Measurements from ENCODE around the gene PIK3R5. TPM values are rescaled to one million over a fixed set of nuclear protein-coding genes. Genes with fewer than 3 reads are reported as not detected.

The PIK3R5 gene
- total and polyA plus RNA-seq, 2 donors from 2014 or later, result 0.45 to 19.1 TPM

GRCh38 chr17:8955021-8955959 is 10.2 kb downstream of the PIK3R5 start:
- Histone ChIP-seq H3K4me1 (ENCODE audit: control insufficient read depth in 2 of 3, insufficient read depth in 2 of 3, low read depth in 1 of 3, low read length in 3 of 3) (no peaks in the 10 kb centered on the region), H3K36me3 (ENCODE audit: control insufficient read depth in 2 of 3, insufficient read depth in 3 of 3, low read length in 3 of 3) (no peaks in the 10 kb centered on the region), H3K27me3 (ENCODE audit: control insufficient read depth, insufficient read depth, low read length) (no peaks in the 10 kb centered on the region), H3K9ac (ENCODE audit: low read length in 3 of 3) (no peak overlapping the region), H3K27ac (ENCODE audit: low read depth in 2 of 2, low read length in 2 of 2) (no peak overlapping the region), H3K9me3 (ENCODE audit: control insufficient read depth in 2 of 3, insufficient read depth in 1 of 3, low read length in 3 of 3) (no peaks in the 10 kb centered on the region), H3K4me3 (ENCODE audit: low read length in 3 of 3) (no peak overlapping the region)
- FAIRE-seq, result no peak
- TF ChIP-seq, protein P1, sequence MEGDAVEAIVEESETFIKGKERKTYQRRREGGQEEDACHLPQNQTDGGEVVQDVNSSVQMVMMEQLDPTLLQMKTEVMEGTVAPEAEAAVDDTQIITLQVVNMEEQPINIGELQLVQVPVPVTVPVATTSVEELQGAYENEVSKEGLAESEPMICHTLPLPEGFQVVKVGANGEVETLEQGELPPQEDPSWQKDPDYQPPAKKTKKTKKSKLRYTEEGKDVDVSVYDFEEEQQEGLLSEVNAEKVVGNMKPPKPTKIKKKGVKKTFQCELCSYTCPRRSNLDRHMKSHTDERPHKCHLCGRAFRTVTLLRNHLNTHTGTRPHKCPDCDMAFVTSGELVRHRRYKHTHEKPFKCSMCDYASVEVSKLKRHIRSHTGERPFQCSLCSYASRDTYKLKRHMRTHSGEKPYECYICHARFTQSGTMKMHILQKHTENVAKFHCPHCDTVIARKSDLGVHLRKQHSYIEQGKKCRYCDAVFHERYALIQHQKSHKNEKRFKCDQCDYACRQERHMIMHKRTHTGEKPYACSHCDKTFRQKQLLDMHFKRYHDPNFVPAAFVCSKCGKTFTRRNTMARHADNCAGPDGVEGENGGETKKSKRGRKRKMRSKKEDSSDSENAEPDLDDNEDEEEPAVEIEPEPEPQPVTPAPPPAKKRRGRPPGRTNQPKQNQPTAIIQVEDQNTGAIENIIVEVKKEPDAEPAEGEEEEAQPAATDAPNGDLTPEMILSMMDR (IDR thresholded peaks at IDR 0.05; ENCODE audit: borderline replicate concordance, extremely low read depth, insufficient read depth), result no peak
- DNase-seq, result peak in 1 of 5 donors; percentile 12
- intact Hi-C loops (cut with DNase I), result no loop called here

GRCh38 chr17:8954339-8954738 is 11.2 kb downstream of the PIK3R5 start:
- DNase-seq, result peak in 1 of 5 donors; percentile 16
- Histone ChIP-seq H3K4me3 (ENCODE audit: low read length in 3 of 3) (no peak overlapping the region), H3K27ac (ENCODE audit: low read depth in 2 of 2, low read length in 2 of 2) (no peak overlapping the region), H3K4me1 (ENCODE audit: control insufficient read depth in 2 of 3, insufficient read depth in 2 of 3, low read depth in 1 of 3, low read length in 3 of 3) (no peaks in the 10 kb centered on the region), H3K9me3 (ENCODE audit: control insufficient read depth in 2 of 3, insufficient read depth in 1 of 3, low read length in 3 of 3) (no peaks in the 10 kb centered on the region), H3K36me3 (ENCODE audit: control insufficient read depth in 2 of 3, insufficient read depth in 3 of 3, low read length in 3 of 3) (no peaks in the 10 kb centered on the region), H3K9ac (ENCODE audit: low read length in 3 of 3) (no peak overlapping the region), H3K27me3 (ENCODE audit: control insufficient read depth, insufficient read depth, low read length) (no peaks in the 10 kb centered on the region)
- TF ChIP-seq, protein P1 (IDR thresholded peaks at IDR 0.05; ENCODE audit: borderline replicate concordance, extremely low read depth, insufficient read depth), result no peak
- no peak for FAIRE-seq
- intact Hi-C loops (cut with DNase I), result no loop called here

DNA sequence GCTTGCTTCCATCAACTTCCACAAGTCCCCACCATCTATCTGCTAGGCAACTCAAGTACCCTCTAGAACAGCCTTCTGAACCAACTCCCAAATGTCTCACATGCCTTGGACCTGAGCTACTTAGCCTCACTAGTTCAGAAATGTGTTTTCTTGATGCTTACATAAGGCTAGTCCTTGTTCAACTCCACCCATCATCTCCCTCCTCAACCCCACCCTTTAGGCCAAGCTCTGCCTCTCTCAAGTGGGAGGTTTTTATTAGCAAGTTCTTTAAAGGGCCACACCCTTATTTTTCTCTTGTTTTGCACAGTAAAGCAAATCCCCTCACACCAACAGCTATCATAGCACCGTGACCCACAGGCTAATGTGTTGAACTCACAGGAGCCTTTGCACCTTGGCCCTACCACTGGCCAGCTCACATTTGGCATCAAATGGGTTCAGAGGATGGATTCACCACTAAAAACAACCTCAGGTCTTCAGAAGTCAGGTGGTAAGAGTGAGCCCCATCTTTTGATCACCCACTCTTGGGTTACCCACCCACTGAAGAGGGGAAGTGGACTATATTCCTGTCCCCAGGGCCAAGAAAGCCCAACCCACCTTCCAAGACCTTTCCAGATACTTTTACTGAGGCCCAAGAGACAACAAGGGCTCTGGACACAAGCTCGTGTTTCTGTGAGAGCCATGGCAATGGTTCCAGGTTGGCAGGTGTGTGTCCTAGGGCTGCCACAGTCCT is 12.2 kb downstream of the PIK3R5 start:
- DNase-seq (no peak), FAIRE-seq (no peak)
- H3K27me3 ChIP-seq (ENCODE audit: control insufficient read depth, insufficient read depth, low read length), result no peaks in the 10 kb centered on the region
- H3K4me3 ChIP-seq (ENCODE audit: low read length in 3 of 3), result no peak overlapping the region
- H3K4me1 ChIP-seq (ENCODE audit: control insufficient read depth in 2 of 3, insufficient read depth in 2 of 3, low read depth in 1 of 3, low read length in 3 of 3), result no peaks in the 10 kb centered on the region
- no peak overlapping the region for H3K27ac ChIP-seq (ENCODE audit: low read depth in 2 of 2, low read length in 2 of 2)
- intact Hi-C loops (cut with DNase I), result no loop called here
- H3K9ac ChIP-seq (ENCODE audit: low read length in 3 of 3), result no peak overlapping the region
- H3K9me3 ChIP-seq (ENCODE audit: control insufficient read depth in 2 of 3, insufficient read depth in 1 of 3, low read length in 3 of 3), result no peaks in the 10 kb centered on the region
- no peaks in the 10 kb centered on the region for H3K36me3 ChIP-seq (ENCODE audit: control insufficient read depth in 2 of 3, insufficient read depth in 3 of 3, low read length in 3 of 3)
- TF ChIP-seq, protein P1 (IDR thresholded peaks at IDR 0.05; ENCODE audit: borderline replicate concordance, extremely low read depth, insufficient read depth), result no peak
